Measurements from ENCODE around the gene CPLX3. TPM values are rescaled to one million over a fixed set of nuclear protein-coding genes. Genes with fewer than 3 reads are reported as not detected.

The CPLX3 gene
- polyA plus RNA-seq, 4 donors, result 1.1 TPM; not detected in 3

DNA sequence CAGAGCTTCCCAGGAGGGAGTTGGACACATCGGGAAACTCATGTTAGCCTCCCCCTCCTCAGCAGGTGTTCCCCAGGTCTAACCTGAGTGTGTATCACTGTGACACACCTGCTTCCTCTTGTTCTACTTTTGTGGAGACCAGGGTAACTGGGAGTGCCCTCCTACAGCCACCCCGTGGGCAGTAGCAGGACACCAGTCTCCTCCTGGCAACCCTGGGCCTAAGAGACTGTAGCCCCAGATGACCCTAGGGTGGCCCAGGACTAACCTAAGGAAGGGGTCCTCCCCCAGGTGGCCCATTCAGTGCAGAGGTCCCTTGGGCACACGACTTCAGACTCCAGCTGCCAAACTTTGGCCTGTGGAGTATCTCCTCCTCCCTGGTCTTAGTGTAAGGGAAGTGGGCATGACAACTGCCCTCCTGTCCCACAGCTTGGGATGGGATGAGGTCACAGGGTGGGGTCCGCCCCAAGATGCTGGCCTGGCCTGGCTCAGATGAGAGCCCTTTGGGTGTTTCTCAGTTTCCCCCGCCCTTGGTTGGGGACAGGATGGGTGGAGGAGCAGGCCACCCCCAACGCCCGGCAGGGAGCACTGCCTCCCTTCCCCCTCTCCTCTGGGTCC, 39.8 kb upstream of the CPLX3 start:
- DNase-seq, result no peak
- Histone ChIP-seq H3K36me3 (ENCODE audit: control insufficient read depth in 3 of 3, insufficient read depth in 2 of 3, low read depth in 1 of 3, low read length in 3 of 3) (peaks cover 0 to 74% (median 0%) of the 10 kb centered on the region in 3 donors), H3K27me3 (ENCODE audit: control insufficient read depth in 3 of 3, insufficient read depth in 3 of 3, low read length in 3 of 3) (no peaks in the 10 kb centered on the region), H3K9me3 (ENCODE audit: control insufficient read depth in 2 of 2, insufficient read depth in 1 of 2, low read depth in 1 of 2, low read length in 1 of 2) (no peaks in the 10 kb centered on the region), H3K4me1 (ENCODE audit: control insufficient read depth in 3 of 3, insufficient read depth in 2 of 3, low read depth in 1 of 3, low read length in 2 of 3) (peaks cover 6 to 83% (median 49%) of the 10 kb centered on the region in 3 donors), H3K27ac (ENCODE audit: low read depth in 1 of 3, low read length in 2 of 3) (peak overlapping the region; percentile 34 to 84 (median 63)), H3K4me3 (ENCODE audit: low read depth in 1 of 3, low read length in 3 of 3) (peak overlapping the region in 1 of 3 donors; percentile 9)
- FAIRE-seq, result no peak
- WGBS, 3 donors, result 30 to 43% (median 37%) methylated on average over 7 of the region's 7 CpGs

DNA sequence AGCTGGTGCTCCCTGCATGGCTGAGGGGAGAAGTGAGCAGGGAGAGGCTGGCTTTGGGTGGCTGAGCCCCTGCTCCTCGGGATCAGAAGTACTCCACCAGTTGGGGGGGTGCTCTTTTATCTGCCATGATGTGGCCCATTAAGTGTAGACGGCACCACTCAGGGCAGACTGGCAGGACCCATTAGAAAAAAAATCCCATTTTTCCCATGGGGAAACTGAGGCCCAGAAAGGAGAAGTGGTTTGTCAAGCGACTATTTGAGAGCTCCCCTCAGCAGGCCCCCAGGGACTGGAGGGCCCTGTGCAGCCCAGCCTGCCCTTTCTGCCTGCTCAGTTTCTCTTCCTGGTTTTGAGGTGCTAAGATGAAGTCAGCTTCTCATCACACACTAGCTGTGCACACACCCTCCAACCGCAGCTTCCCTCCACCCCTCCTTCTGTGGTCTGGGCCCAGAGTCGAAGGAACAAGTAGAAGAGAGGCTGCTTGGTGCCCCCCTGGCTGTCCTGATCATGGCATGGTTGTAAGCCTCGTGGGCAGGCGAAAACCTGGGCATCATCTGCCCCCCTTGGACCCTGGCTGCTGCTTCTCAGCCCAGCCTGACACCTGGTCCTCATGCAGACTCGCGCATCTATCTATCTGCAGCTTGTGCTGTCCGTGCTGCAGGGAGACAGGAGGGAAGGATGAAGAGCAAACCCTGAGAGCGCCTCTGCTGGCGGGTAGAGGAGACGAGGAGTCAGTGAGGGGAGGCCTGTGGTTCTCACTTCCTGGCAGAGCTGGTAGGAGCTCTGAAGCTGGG, 39.0 kb upstream of the CPLX3 start:
- DNase-seq (peak; percentile 78 to 88), FAIRE-seq (no peak)
- no peaks in the 10 kb centered on the region for H3K27me3 ChIP-seq (ENCODE audit: control insufficient read depth in 3 of 3, insufficient read depth in 3 of 3, low read length in 3 of 3)
- peaks cover 0 to 82% (median 0%) of the 10 kb centered on the region in 3 donors for H3K36me3 ChIP-seq (ENCODE audit: control insufficient read depth in 3 of 3, insufficient read depth in 2 of 3, low read depth in 1 of 3, low read length in 3 of 3)
- 20 to 28% (median 22%) methylated on average over 13 of the region's 13 CpGs for WGBS, 3 donors
- peaks cover 7 to 90% (median 49%) of the 10 kb centered on the region in 3 donors for H3K4me1 ChIP-seq (ENCODE audit: control insufficient read depth in 3 of 3, insufficient read depth in 2 of 3, low read depth in 1 of 3, low read length in 2 of 3)
- no peaks in the 10 kb centered on the region for H3K9me3 ChIP-seq (ENCODE audit: control insufficient read depth in 2 of 2, insufficient read depth in 1 of 2, low read depth in 1 of 2, low read length in 1 of 2)
- peak overlapping the region; percentile 68 to 88 (median 84) for H3K27ac ChIP-seq (ENCODE audit: low read depth in 1 of 3, low read length in 2 of 3)
- peak overlapping the region in 1 of 3 donors; percentile 16 for H3K4me3 ChIP-seq (ENCODE audit: low read depth in 1 of 3, low read length in 3 of 3)

DNA sequence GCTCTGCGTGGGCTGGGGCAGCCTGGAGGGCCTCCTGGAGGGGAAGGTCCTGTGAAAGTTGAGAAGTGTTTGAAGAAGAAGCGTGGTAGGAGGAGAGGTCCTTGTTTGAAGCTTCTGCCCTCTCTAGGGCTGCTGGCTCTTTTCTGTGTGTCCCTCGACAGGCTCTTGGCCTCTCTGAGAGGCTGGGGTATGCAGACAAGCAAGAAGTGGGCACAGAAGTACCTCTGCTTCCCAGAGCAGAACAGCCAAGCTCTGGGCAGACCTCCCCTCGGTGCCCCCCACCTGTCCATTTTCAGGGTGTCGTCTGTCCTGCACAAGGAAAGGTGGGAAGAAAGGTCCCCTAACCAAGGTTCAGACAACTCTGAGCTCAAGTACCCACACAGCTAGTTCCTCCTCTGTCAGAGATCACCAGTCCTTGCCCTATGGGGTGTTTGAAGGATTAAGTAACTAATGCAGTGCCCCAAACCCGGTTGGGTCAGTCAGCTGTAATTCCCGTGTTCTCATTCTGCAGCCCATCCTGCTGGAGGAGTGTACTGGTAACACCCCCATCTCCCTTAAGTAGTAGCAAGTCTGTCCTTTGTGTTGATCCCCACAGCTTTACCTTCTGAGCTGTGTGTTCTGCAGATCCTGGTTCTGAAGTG, 38.3 kb upstream of the CPLX3 start:
- DNase-seq (no peak), FAIRE-seq (no peak)
- WGBS, 3 donors, result 19 to 30% (median 25%) methylated on average over 6 to 7 of the region's 7 CpGs
- Histone ChIP-seq H3K27ac (ENCODE audit: low read depth in 1 of 3, low read length in 2 of 3) (peak overlapping the region; percentile 68 to 88 (median 84)), H3K4me3 (ENCODE audit: low read depth in 1 of 3, low read length in 3 of 3) (peak overlapping the region in 1 of 3 donors; percentile 16), H3K27me3 (ENCODE audit: control insufficient read depth in 3 of 3, insufficient read depth in 3 of 3, low read length in 3 of 3) (no peaks in the 10 kb centered on the region), H3K4me1 (ENCODE audit: control insufficient read depth in 3 of 3, insufficient read depth in 2 of 3, low read depth in 1 of 3, low read length in 2 of 3) (peaks cover 7 to 94% (median 49%) of the 10 kb centered on the region in 3 donors), H3K36me3 (ENCODE audit: control insufficient read depth in 3 of 3, insufficient read depth in 2 of 3, low read depth in 1 of 3, low read length in 3 of 3) (peaks cover 0 to 89% (median 0%) of the 10 kb centered on the region in 3 donors), H3K9me3 (ENCODE audit: control insufficient read depth in 2 of 2, insufficient read depth in 1 of 2, low read depth in 1 of 2, low read length in 1 of 2) (no peaks in the 10 kb centered on the region)

DNA sequence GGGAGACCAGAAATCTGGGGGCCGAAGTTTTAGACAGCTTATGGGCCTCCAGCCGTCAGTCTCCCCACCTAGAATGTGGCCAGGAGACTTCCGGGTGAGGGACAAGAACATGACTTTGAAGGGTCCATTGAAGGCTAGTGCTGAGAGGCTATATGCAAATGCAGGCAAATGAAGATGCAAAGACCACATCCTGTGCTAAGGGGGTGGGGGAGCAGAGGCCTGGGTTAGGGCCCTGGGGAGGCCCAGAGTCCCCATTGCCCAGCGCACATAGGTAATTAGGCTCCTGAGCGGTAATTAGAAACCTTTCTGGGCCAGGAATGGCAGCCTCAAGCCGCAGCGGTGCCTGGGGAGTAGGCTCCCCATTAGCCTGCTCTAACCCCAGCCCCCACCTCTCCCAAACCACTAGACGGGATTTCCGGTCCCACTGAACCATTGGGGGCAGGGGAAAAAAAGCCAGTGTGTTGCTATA, 37.7 kb upstream of the CPLX3 start:
- Histone ChIP-seq H3K4me1 (ENCODE audit: control insufficient read depth in 3 of 3, insufficient read depth in 2 of 3, low read depth in 1 of 3, low read length in 2 of 3) (peaks cover 7 to 94% (median 47%) of the 10 kb centered on the region in 3 donors), H3K9me3 (ENCODE audit: control insufficient read depth in 2 of 2, insufficient read depth in 1 of 2, low read depth in 1 of 2, low read length in 1 of 2) (no peaks in the 10 kb centered on the region), H3K27me3 (ENCODE audit: control insufficient read depth in 3 of 3, insufficient read depth in 3 of 3, low read length in 3 of 3) (no peaks in the 10 kb centered on the region), H3K4me3 (ENCODE audit: low read depth in 1 of 3, low read length in 3 of 3) (peak overlapping the region in 1 of 3 donors; percentile 32), H3K36me3 (ENCODE audit: control insufficient read depth in 3 of 3, insufficient read depth in 2 of 3, low read depth in 1 of 3, low read length in 3 of 3) (peaks cover 0 to 88% (median 0%) of the 10 kb centered on the region in 3 donors), H3K27ac (ENCODE audit: low read depth in 1 of 3, low read length in 2 of 3) (peak overlapping the region; percentile 68 to 88 (median 84))
- FAIRE-seq, result no peak
- WGBS, 3 donors, result 7 to 26% (median 15%) methylated on average over 9 of the region's 9 CpGs
- DNase-seq, result peak; percentile 36 to 60

DNA sequence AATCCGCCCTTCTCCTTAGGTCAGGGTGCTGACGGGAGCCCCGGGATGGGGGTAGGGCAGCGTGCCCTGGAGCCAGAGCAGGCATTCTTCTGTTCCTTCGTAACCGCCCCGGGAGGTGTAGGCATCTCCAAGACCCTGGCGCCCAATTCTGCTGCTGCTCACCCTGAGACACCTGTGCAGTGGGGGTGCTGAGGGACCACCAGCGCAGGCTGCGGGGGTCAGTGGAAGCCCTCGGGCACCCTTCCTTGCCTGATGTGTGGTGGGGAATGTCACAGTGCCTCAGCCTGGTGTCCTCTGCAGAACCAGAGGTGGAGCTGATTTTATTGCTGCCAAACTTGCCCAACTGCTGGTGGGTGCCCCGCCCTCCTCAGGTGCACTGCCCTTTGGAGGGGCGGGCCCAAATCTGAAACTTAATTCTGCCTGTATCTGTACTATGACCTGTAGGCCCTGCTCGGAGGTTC, 37.2 kb upstream of the CPLX3 start:
- FAIRE-seq (no peak), DNase-seq (peak; percentile 88 to 93)
- Histone ChIP-seq H3K9me3 (ENCODE audit: control insufficient read depth in 2 of 2, insufficient read depth in 1 of 2, low read depth in 1 of 2, low read length in 1 of 2) (no peaks in the 10 kb centered on the region), H3K4me1 (ENCODE audit: control insufficient read depth in 3 of 3, insufficient read depth in 2 of 3, low read depth in 1 of 3, low read length in 2 of 3) (peaks cover 7 to 90% (median 43%) of the 10 kb centered on the region in 3 donors), H3K36me3 (ENCODE audit: control insufficient read depth in 3 of 3, insufficient read depth in 2 of 3, low read depth in 1 of 3, low read length in 3 of 3) (peaks cover 0 to 83% (median 0%) of the 10 kb centered on the region in 3 donors), H3K4me3 (ENCODE audit: low read depth in 1 of 3, low read length in 3 of 3) (peak overlapping the region in 1 of 3 donors; percentile 32), H3K27ac (ENCODE audit: low read depth in 1 of 3, low read length in 2 of 3) (peak overlapping the region; percentile 68 to 88 (median 84)), H3K27me3 (ENCODE audit: control insufficient read depth in 3 of 3, insufficient read depth in 3 of 3, low read length in 3 of 3) (no peaks in the 10 kb centered on the region)
- 8 to 26% (median 17%) methylated on average over 13 to 14 of the region's 14 CpGs for WGBS, 3 donors

DNA sequence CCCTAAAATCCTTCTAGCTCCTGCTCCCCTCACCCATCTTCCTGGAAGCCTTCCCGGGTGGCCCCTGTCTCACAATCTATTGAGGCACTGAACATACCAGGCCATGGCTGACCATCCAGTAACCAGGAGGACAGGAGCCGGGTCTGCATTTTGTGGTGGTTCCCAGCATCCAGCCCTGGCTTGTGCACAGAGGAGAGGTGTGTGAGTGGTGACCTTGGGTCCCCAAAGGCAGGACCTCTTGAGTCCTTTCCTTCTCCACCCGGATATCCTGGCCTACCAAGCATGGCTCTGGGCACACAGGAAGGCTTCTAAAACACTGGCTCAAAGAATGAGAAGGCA, 36.7 kb upstream of the CPLX3 start:
- Histone ChIP-seq H3K27ac (ENCODE audit: low read depth in 1 of 3, low read length in 2 of 3) (peak overlapping the region; percentile 68 to 88 (median 84)), H3K4me1 (ENCODE audit: control insufficient read depth in 3 of 3, insufficient read depth in 2 of 3, low read depth in 1 of 3, low read length in 2 of 3) (peaks cover 7 to 90% (median 39%) of the 10 kb centered on the region in 3 donors), H3K27me3 (ENCODE audit: control insufficient read depth in 3 of 3, insufficient read depth in 3 of 3, low read length in 3 of 3) (no peaks in the 10 kb centered on the region), H3K4me3 (ENCODE audit: low read depth in 1 of 3, low read length in 3 of 3) (peak overlapping the region in 1 of 3 donors; percentile 22), H3K36me3 (ENCODE audit: control insufficient read depth in 3 of 3, insufficient read depth in 2 of 3, low read depth in 1 of 3, low read length in 3 of 3) (peaks cover 0 to 83% (median 0%) of the 10 kb centered on the region in 3 donors), H3K9me3 (ENCODE audit: control insufficient read depth in 2 of 2, insufficient read depth in 1 of 2, low read depth in 1 of 2, low read length in 1 of 2) (no peaks in the 10 kb centered on the region)
- FAIRE-seq (no peak), DNase-seq (peak in 1 of 2 donors; percentile 47)
- WGBS, 3 donors, result 10 to 13% (median 11%) methylated on average over 3 of the region's 3 CpGs

DNA sequence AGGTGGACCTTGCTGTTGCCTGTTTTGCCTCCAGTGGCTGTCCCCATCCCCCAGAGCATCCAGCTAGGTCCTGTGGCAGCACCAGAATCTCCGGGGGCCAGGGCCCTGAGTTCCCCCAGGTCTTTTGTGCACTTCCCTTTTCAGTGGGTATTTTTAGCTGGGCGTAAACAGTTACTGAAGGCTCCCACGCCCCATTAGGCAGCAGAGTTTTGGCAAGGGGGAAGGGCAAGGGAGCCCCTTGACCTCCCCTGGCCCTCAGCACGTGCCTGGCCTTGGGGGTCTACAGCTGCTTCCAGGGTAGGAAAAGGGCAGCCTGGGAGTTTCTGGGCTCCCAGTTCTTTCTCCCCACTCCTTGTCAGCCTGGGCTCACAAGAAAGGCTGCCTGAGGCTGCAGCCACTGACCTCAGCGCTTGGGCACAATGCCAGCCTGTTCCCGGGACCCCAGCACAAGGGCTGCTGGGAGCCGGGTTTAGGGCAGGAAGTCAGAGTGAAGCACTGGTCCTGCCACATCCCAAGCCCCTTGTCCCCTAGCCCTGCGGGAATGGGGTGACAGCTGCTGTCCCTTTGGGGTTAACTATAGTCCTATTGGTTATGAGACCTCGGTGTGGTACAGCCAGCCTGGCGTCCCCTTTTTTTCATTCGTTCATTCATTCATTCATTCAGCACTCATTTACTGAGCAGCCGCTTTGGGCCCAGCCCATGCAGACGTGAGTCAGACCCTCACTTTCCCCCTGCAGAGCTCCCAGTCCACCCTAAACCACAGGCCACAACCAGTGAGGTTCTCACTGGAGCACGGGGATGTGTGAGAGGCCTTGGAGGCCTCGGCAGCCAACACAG, 36.1 kb upstream of the CPLX3 start:
- H3K9me3 ChIP-seq (ENCODE audit: control insufficient read depth in 2 of 2, insufficient read depth in 1 of 2, low read depth in 1 of 2, low read length in 1 of 2), result no peaks in the 10 kb centered on the region
- peaks cover 0 to 84% (median 0%) of the 10 kb centered on the region in 3 donors for H3K36me3 ChIP-seq (ENCODE audit: control insufficient read depth in 3 of 3, insufficient read depth in 2 of 3, low read depth in 1 of 3, low read length in 3 of 3)
- H3K4me3 ChIP-seq (ENCODE audit: low read depth in 1 of 3, low read length in 3 of 3), result peak overlapping the region in 1 of 3 donors; percentile 22
- FAIRE-seq, result no peak
- H3K27me3 ChIP-seq (ENCODE audit: control insufficient read depth in 3 of 3, insufficient read depth in 3 of 3, low read length in 3 of 3), result no peaks in the 10 kb centered on the region
- H3K4me1 ChIP-seq (ENCODE audit: control insufficient read depth in 3 of 3, insufficient read depth in 2 of 3, low read depth in 1 of 3, low read length in 2 of 3), result peaks cover 8 to 87% (median 39%) of the 10 kb centered on the region in 3 donors
- WGBS, 3 donors, result 15% methylated on average over 15 of the region's 15 CpGs
- DNase-seq, result peak; percentile 28 to 44
- H3K27ac ChIP-seq (ENCODE audit: low read depth in 1 of 3, low read length in 2 of 3), result peak overlapping the region; percentile 68 to 88 (median 84)

All from small intestine (tissue), 7 donors.